Effector memory CD4-positive, alpha-beta T cell (primary cell): ENCODE results near the gene LRRC10.

Source experiments
- DNase-seq, 3 donors: peaks; one replicate each; pipeline ENCODE4 v3.0.0-alpha.2; 2020
- H3K27ac ChIP-seq: 2 replicates; pipeline ENCODE4 v1.7.0; 2013; ENCODE audit warnings: mild to moderate bottlenecking, low read length, moderate library complexity; ENCODE audit not compliant: insufficient read depth, poor library complexity, severe bottlenecking
- H3K27me3 ChIP-seq: replicated peaks from 2 replicates; pipeline ENCODE4 v1.7.0; 2013; ENCODE audit warnings: mild to moderate bottlenecking, low read length; ENCODE audit not compliant: insufficient read depth, control insufficient read depth, poor library complexity, severe bottlenecking
- H3K36me3 ChIP-seq: 2 replicates; pipeline ENCODE4 v1.7.0; 2013; ENCODE audit warnings: mild to moderate bottlenecking, low read length, moderate library complexity; ENCODE audit not compliant: control insufficient read depth, insufficient read depth
- H3K4me1 ChIP-seq: 2 replicates; pipeline ENCODE4 v1.7.0; 2013; ENCODE audit warnings: low read length, mild to moderate bottlenecking; ENCODE audit not compliant: control insufficient read depth, insufficient read depth, poor library complexity, severe bottlenecking
- H3K4me3 ChIP-seq: 2 replicates; pipeline ENCODE4 v1.7.0; 2013; ENCODE audit warnings: low read length, low read depth, mild to moderate bottlenecking; ENCODE audit not compliant: insufficient read depth, poor library complexity, severe bottlenecking
- H3K9me3 ChIP-seq: 2 replicates; pipeline ENCODE4 v1.7.0; 2013; ENCODE audit warnings: mild to moderate bottlenecking, low read length, moderate library complexity; ENCODE audit not compliant: control insufficient read depth

The LRRC10 gene

DNA sequence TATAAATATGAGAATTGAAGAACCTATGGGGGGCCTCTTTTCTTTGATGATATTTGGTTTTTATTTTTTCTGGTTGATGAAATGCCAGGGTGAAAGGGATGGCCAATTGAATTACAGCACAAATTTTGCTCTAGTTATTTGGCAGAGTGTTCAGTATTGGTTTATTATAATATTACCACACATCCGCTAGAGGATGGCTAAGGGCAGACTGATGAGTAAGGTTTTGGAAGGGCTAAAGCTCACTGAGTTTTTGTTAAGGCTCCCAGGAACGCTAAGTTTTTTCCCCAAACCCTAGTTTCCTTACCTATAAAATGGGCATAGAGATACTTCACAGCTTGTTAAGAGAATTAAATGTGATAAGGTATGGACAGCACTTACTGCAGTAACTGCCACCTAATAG lies 34.3 kb upstream of the LRRC10 start:
- Histone ChIP-seq H3K36me3 (no peaks in the 10 kb centered on the region), H3K9me3 (no peaks in the 10 kb centered on the region), H3K4me1 (no peaks in the 10 kb centered on the region), H3K4me3 (no peak overlapping the region), H3K27me3 (no peaks in the 10 kb centered on the region), H3K27ac (no peak overlapping the region)
- no peak for DNase-seq

DNA sequence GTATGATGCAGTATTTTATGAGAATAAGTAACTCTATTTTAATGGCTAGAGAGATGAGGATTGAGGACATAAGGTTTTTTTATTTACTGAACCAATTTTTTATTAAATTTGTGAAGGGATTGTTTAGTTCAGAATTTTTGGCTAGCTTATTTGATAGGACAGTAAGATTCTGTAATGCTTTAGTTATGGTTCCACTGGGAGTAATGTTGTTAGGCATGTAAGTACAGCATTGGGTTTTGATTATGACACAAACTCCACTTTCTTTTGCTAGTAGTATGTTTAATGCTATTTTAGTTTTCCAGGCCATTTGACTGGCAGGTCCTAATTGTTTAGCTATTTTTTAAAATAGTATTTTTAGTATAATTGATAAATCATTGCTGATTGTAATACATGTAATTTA lies 33.8 kb upstream of the LRRC10 start:
- no peak overlapping the region for H3K27ac ChIP-seq
- H3K4me1 ChIP-seq, result no peaks in the 10 kb centered on the region
- DNase-seq, result no peak
- no peaks in the 10 kb centered on the region for H3K9me3 ChIP-seq
- H3K4me3 ChIP-seq, result no peak overlapping the region
- no peaks in the 10 kb centered on the region for H3K27me3 ChIP-seq
- H3K36me3 ChIP-seq, result no peaks in the 10 kb centered on the region

DNA sequence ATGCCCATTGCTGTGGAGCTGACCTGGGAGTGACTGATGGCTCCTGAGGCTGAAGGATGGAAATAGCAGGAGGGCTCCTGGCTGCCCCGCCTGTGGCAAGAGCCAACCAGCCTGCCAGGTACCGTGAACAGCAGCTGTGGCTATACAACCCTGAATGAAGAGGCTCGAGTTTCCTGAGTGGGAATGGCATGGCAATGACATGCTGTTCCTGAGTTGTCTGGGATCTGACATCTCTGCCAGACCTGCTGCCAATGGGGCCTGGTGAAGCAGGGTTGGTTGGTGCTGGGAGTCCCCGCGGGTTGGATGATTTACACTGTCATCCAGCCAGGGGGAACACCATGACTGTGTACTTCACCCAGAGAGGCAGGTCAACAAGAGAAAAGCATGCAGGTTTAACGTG lies 31.8 kb upstream of the LRRC10 start:
- Histone ChIP-seq H3K36me3 (no peaks in the 10 kb centered on the region), H3K27ac (no peak overlapping the region), H3K4me3 (no peak overlapping the region), H3K27me3 (no peaks in the 10 kb centered on the region), H3K9me3 (no peaks in the 10 kb centered on the region), H3K4me1 (no peaks in the 10 kb centered on the region)
- no peak for DNase-seq

DNA sequence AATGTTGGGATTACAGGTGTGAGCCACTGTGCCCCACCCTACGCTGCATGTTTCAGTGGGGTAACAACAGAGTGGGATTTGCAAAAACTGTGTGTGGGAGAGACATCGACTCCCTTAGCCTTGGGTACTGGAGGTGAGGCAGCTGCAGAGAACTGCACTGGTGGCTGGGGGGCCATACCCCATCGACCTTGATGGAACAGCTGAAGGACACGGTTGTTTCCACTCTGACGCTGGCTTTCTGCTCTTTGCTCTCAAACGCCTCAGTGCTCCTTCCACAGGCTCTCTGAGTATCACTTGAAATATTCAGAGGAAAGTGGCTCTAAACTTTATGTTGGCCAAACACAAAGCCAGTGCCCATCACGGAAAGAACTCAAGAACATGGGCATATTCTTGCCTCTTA lies 30.8 kb upstream of the LRRC10 start:
- no peak overlapping the region for H3K4me3 ChIP-seq
- H3K4me1 ChIP-seq, result no peaks in the 10 kb centered on the region
- no peak for DNase-seq
- H3K36me3 ChIP-seq, result no peaks in the 10 kb centered on the region
- H3K27me3 ChIP-seq, result no peaks in the 10 kb centered on the region
- H3K27ac ChIP-seq, result no peak overlapping the region
- no peaks in the 10 kb centered on the region for H3K9me3 ChIP-seq

GRCh38 chr12:69639400-69640016 lies 28.8 kb upstream of the LRRC10 start:
- peak in 2 of 3 donors; percentile 11 to 34 for DNase-seq
- Histone ChIP-seq H3K9me3 (no peaks in the 10 kb centered on the region), H3K27me3 (no peaks in the 10 kb centered on the region)

GRCh38 chr12:69633061-69633460 lies 22.4 kb upstream of the LRRC10 start:
- no peaks in the 10 kb centered on the region for H3K27me3 ChIP-seq
- no peaks in the 10 kb centered on the region for H3K36me3 ChIP-seq
- no peak for DNase-seq
- H3K4me3 ChIP-seq, result no peak overlapping the region
- no peaks in the 10 kb centered on the region for H3K9me3 ChIP-seq
- no peaks in the 10 kb centered on the region for H3K4me1 ChIP-seq
- H3K27ac ChIP-seq, result no peak overlapping the region

More at GRCh38 chr12:69639400-69640016, 28.8 kb upstream of the LRRC10 start:
- H3K27ac ChIP-seq, result no peak overlapping the region
- H3K36me3 ChIP-seq, result no peaks in the 10 kb centered on the region
- no peaks in the 10 kb centered on the region for H3K4me1 ChIP-seq
- no peak overlapping the region for H3K4me3 ChIP-seq

DNA sequence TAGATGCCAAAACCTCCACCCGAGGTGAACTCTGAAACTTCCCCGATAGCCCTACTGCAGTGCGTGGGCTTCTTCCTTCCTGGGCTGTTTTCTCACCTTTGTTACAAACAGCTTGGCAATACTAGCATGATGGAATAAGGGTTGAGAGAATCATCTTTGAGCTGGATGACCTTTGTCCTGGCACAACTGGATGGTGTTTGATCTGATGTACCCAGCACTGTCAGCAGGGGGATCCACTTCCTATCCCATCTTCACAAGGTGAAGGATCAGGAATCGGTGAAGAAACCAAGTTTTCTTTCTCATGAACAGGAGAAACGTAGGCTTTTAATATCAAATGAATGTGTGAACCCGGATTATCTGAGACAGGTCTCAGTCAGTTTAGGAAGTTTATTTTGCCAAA lies 19.5 kb upstream of the LRRC10 start:
- no peaks in the 10 kb centered on the region for H3K36me3 ChIP-seq
- H3K27me3 ChIP-seq, result no peaks in the 10 kb centered on the region
- no peaks in the 10 kb centered on the region for H3K4me1 ChIP-seq
- H3K4me3 ChIP-seq, result no peak overlapping the region
- no peak for DNase-seq
- no peak overlapping the region for H3K27ac ChIP-seq
- no peaks in the 10 kb centered on the region for H3K9me3 ChIP-seq

DNA sequence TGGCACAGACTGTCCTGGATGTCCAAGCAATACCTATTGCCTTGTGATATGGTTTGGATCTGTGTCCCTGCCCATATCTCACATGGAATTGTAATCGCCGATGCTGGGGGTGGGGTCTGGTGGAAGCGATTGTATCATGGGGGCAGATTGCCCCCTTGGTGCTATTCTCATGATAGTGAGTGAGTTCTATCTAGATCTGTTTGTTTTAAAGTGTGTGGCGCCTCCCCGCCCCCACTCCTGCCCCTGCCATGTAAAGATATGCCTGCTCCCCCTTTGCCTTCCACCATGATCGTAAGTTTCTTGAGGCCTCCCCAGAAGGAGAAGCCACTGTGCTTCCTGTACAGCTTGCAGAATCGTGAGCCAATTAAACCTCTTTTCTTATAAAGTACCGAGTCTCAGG lies 16.8 kb upstream of the LRRC10 start:
- no peak overlapping the region for H3K27ac ChIP-seq
- no peaks in the 10 kb centered on the region for H3K4me1 ChIP-seq

GRCh38 chr12:69623970-69624369 lies 13.3 kb upstream of the LRRC10 start:
- Histone ChIP-seq H3K9me3 (no peaks in the 10 kb centered on the region), H3K36me3 (no peaks in the 10 kb centered on the region), H3K27me3 (no peaks in the 10 kb centered on the region), H3K27ac (no peak overlapping the region), H3K4me3 (no peak overlapping the region), H3K4me1 (no peaks in the 10 kb centered on the region)
- DNase-seq, result no peak

More for the DNA sequence above, 16.8 kb upstream of the LRRC10 start:
- no peaks in the 10 kb centered on the region for H3K27me3 ChIP-seq
- no peak for DNase-seq
- H3K36me3 ChIP-seq, result no peaks in the 10 kb centered on the region
- H3K4me3 ChIP-seq, result no peak overlapping the region
- H3K9me3 ChIP-seq, result no peaks in the 10 kb centered on the region

DNA sequence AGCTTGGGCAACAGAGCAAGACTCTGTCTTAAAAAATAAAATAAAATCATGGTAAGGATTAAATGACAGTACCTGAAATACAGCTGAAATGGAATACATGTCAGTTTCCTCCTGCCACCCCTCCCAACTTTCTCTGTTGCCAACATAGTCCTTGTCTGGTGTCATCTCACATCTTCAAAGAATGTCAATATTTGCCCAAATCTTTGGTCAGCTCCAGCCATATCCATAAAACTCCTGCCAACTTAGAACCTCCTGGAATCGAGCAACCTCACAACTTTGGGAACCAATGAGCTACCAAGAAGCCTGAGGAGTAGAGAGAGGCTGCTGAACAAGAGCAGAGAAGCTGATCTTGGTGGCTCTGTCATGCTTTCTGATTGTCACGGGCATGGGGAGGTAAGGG lies 10.8 kb upstream of the LRRC10 start:
- no peaks in the 10 kb centered on the region for H3K4me1 ChIP-seq
- no peak overlapping the region for H3K4me3 ChIP-seq
- no peaks in the 10 kb centered on the region for H3K9me3 ChIP-seq
- no peaks in the 10 kb centered on the region for H3K36me3 ChIP-seq
- DNase-seq, result no peak
- H3K27me3 ChIP-seq, result no peaks in the 10 kb centered on the region
- H3K27ac ChIP-seq, result no peak overlapping the region
